WTC11 (cell line): ENCODE measurements around the gene GINS1. TPM values are rescaled to one million over a fixed set of nuclear protein-coding genes. Genes with fewer than 3 reads are reported as not detected.

ENCODE experiments used
- AR ChIP-seq: fragments of 250-450 bp; sonication (Bioruptor Pico); IDR thresholded peaks from 2 replicates; pipeline ENCODE4 v1.9.0; 2021; ENCODE audit warnings: mild to moderate bottlenecking
- ATF2 ChIP-seq: sonication (generic); formaldehyde crosslinking; IDR thresholded peaks from 2 replicates; pipeline ENCODE4 v1.8.1; 2022; ENCODE audit warnings: low read depth, missing genetic modification reagents, borderline replicate concordance
- CBFB ChIP-seq: sonication (generic); formaldehyde crosslinking; IDR thresholded peaks from 2 replicates; pipeline ENCODE4 v1.8.1; 2022; ENCODE audit warnings: mild to moderate bottlenecking, low read depth, missing genetic modification reagents
- CDX4 ChIP-seq: fragments of 250-450 bp; sonication (Bioruptor Pico); IDR thresholded peaks from 2 replicates; pipeline ENCODE4 v1.9.0; 2021; ENCODE audit warnings: moderate library complexity, mild to moderate bottlenecking, inconsistent platforms, borderline replicate concordance
- CREM ChIP-seq: sonication (generic); formaldehyde crosslinking; IDR thresholded peaks from 2 replicates; pipeline ENCODE4 v1.8.1; 2022; ENCODE audit warnings: mild to moderate bottlenecking, missing genetic modification reagents, moderate library complexity
- ERG ChIP-seq: fragments of 250-450 bp; sonication (Bioruptor Pico); IDR thresholded peaks from 2 replicates; pipeline ENCODE4 v1.8.0; 2021; ENCODE audit warnings: mild to moderate bottlenecking
- GABPB1 ChIP-seq: sonication (generic); formaldehyde crosslinking; IDR thresholded peaks from 2 replicates; pipeline ENCODE4 v1.8.1; 2023; ENCODE audit warnings: mild to moderate bottlenecking, missing genetic modification reagents
- HMGA2 ChIP-seq: fragments of 250-450 bp; sonication (Bioruptor Pico); IDR thresholded peaks from 2 replicates; pipeline ENCODE4 v1.4.0; 2021; ENCODE audit warnings: mild to moderate bottlenecking, moderate library complexity
- MXD4 ChIP-seq: fragments of 250-450 bp; sonication (Bioruptor Pico); IDR thresholded peaks from 2 replicates; pipeline ENCODE4 v1.8.0; 2021; ENCODE audit warnings: mild to moderate bottlenecking, moderate library complexity, borderline replicate concordance
- NFYB ChIP-seq: sonication (generic); formaldehyde crosslinking; conservative IDR thresholded peaks from 2 replicates; pipeline ENCODE4 v1.8.0; 2022; ENCODE audit warnings: low read depth, missing genetic modification reagents
- NR3C1 ChIP-seq: sonication (generic); formaldehyde crosslinking; conservative IDR thresholded peaks from 2 replicates; pipeline ENCODE4 v1.8.1; 2023; ENCODE audit warnings: low read depth, mild to moderate bottlenecking, missing genetic modification reagents
- PRRX2 ChIP-seq: fragments of 250-450 bp; sonication (Bioruptor Pico); IDR thresholded peaks from 2 replicates; pipeline ENCODE4 v1.8.0; 2021; ENCODE audit warnings: mild to moderate bottlenecking
- SMAD3 ChIP-seq: sonication (generic); formaldehyde crosslinking; IDR thresholded peaks from 2 replicates; pipeline ENCODE4 v1.8.0; 2022; ENCODE audit warnings: missing genetic modification reagents, mild to moderate bottlenecking, borderline replicate concordance
- SOX15 ChIP-seq: fragments of 250-450 bp; sonication (Bioruptor Pico); IDR thresholded peaks from 2 replicates; pipeline ENCODE4 v1.9.0; 2021; ENCODE audit warnings: mild to moderate bottlenecking
- SP1 ChIP-seq: sonication (generic); formaldehyde crosslinking; conservative IDR thresholded peaks from 2 replicates; pipeline ENCODE4 v1.8.1; 2022; ENCODE audit warnings: missing genetic modification reagents
- TCF7 ChIP-seq: sonication (generic); formaldehyde crosslinking; IDR thresholded peaks from 2 replicates; pipeline ENCODE4 v1.8.0; 2022; ENCODE audit warnings: mild to moderate bottlenecking, low read depth, missing genetic modification reagents, moderate library complexity
- TEAD4 ChIP-seq: sonication (generic); formaldehyde crosslinking; IDR thresholded peaks from 2 replicates; pipeline ENCODE4 v1.8.0; 2022; ENCODE audit warnings: mild to moderate bottlenecking, missing genetic modification reagents
- ZNF532 ChIP-seq: fragments of 250-450 bp; sonication (Bioruptor Pico); IDR thresholded peaks from 2 replicates; pipeline ENCODE4 v1.9.0; 2021; ENCODE audit warnings: mild to moderate bottlenecking, borderline replicate concordance
- total RNA-seq: library from RNA; stranded (reverse); gene quantifications from 3 replicates; pipeline ENCODE4 v1.2.3, GENCODE V29; 2021
- TF ChIP-seq, protein P1 (sequence below): sonication (generic); formaldehyde crosslinking; IDR thresholded peaks from 2 replicates; pipeline ENCODE4 v1.8.1; 2023; ENCODE audit warnings: mild to moderate bottlenecking, missing genetic modification reagents
- TF ChIP-seq, protein P2 (sequence below): sonication (generic); formaldehyde crosslinking; IDR thresholded peaks from 2 replicates; pipeline ENCODE4 v1.8.1; 2023; ENCODE audit warnings: mild to moderate bottlenecking, missing genetic modification reagents, moderate library complexity

GINS1 gene
- total RNA-seq, 1 experiment from 2014 or later: 70.4 TPM

- TF ChIP-seq SOX15 (CRISPR knock-in tag) (no peak), NR3C1 (CRISPR knock-in tag) (peak; percentile 91), TEAD4 (CRISPR knock-in tag) (peak; percentile 95), NFYB (CRISPR knock-in tag) (peak; percentile 68), SMAD3 (no peak), CREM (peak; percentile 65; the same call in 1 of the 2 replicates), TCF7 (CRISPR knock-in tag) (no peak), CBFB (CRISPR knock-in tag) (0 out of 2 replicates have a peak, but pooled peaks have one; percentile 88), ZNF532 (CRISPR knock-in tag) (no peak), AR (CRISPR knock-in tag) (no peak), GABPB1 (peak; percentile 93), MXD4 (CRISPR knock-in tag) (no peak), HMGA2 (no peak), ERG (CRISPR knock-in tag) (peak; percentile 76; the same call in 1 of the 2 replicates), CDX4 (CRISPR knock-in tag) (no peak), ATF2 (CRISPR knock-in tag) (no peak), PRRX2 (CRISPR knock-in tag) (0 out of 2 replicates have a peak, but pooled peaks have one; percentile 25), SP1 (CRISPR knock-in tag) (peak; percentile 95)
- TF ChIP-seq, protein P1, sequence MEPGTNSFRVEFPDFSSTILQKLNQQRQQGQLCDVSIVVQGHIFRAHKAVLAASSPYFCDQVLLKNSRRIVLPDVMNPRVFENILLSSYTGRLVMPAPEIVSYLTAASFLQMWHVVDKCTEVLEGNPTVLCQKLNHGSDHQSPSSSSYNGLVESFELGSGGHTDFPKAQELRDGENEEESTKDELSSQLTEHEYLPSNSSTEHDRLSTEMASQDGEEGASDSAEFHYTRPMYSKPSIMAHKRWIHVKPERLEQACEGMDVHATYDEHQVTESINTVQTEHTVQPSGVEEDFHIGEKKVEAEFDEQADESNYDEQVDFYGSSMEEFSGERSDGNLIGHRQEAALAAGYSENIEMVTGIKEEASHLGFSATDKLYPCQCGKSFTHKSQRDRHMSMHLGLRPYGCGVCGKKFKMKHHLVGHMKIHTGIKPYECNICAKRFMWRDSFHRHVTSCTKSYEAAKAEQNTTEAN (CRISPR knock-in tag): peak; percentile 71
- TF ChIP-seq, protein P2, sequence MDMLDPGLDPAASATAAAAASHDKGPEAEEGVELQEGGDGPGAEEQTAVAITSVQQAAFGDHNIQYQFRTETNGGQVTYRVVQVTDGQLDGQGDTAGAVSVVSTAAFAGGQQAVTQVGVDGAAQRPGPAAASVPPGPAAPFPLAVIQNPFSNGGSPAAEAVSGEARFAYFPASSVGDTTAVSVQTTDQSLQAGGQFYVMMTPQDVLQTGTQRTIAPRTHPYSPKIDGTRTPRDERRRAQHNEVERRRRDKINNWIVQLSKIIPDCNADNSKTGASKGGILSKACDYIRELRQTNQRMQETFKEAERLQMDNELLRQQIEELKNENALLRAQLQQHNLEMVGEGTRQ (CRISPR knock-in tag): peak; percentile 47; the same call in 1 of the 2 replicates
Observed at GRCh38 chr20:25407311-25408169, at the start of gene GINS1 (continued).
